Activated CD8-positive, alpha-beta memory T cell treated with anti-CD3 and anti-CD28 coated beads for 48 hours (primary cell): ENCODE data around the gene KLK6.

ENCODE experiments used
- DNase-seq, 3 experiments: peaks; one replicate each; pipeline ENCODE4 v3.0.0-alpha.2; 2020; ENCODE audit warnings: low read depth in 2 of 3, low spot score in 2 of 3

KLK6 gene

DNA sequence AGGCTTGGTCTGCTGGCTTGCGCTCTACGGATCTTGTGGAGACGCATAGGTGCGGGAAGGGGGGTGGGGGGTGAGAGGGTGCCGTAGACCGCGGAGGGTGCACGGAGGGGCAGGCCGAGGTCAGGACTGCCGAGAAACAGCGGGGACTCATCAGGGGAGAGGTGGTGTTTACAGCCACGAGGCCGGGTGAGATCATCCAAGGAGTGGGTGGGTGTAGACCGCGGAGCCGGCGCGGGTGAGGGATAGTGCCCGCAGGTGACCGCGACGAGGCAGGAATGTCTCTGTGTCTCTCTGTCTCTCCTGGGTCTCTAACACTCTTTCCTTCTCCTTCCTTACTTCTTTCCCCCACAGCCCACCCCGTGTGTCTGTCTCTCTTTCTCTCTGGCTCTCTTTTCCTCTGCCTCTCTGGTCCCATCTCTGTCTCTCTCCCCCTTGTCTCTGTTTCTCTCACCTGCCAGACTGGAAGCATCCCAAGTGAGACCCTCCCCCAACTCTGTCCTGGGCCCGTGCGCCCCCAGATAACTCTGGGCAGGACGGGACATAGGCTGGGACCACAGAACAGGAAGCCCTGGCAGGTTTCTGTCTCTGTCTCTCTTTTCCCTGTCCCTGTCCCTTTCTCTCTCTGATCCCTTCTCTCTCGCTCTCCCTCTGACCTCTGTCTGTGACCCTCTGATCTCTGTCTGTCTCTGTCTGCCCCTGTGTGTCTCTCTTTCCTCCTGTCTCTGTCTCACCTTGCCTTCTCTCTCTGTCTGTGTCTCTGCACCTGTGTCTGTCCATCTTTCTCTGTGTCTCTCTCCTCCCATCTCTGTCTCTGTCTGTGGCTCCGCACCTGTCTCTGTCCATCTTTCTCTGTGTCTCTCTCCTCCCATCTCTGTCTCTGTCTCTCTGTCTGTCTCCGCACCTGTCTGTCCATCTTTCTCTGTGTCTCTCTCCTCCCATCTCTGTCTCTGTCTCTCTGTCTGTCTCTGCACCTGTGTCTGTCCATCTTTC is 56.4 kb downstream of the KLK6 start:
- DNase-seq, result no peak

DNA sequence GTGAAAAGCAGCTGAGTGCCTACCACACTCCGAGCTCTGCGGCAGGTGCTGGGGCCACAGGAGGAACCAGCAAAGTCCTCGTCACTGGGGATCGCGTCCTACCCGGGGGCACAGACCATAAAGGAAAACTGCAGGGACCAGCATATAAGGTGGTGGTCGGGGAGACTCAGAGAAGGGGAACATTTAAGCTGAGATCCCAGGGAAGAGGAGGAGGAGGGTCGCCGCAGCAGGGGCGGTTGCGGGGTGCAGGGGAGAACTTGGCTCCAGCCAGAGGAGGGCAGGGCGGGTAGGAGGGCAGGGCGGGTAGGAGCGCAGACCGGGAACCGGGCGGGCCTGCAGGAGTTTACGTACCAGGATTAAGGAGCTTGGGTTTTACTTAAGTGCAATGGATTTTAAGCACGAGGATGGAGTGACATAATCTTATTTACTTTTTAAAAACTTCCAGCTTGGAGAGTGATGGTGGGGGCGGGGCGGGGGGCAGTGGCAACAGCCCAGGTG is 57.2 kb downstream of the KLK6 start:
- DNase-seq, result no peak

DNA sequence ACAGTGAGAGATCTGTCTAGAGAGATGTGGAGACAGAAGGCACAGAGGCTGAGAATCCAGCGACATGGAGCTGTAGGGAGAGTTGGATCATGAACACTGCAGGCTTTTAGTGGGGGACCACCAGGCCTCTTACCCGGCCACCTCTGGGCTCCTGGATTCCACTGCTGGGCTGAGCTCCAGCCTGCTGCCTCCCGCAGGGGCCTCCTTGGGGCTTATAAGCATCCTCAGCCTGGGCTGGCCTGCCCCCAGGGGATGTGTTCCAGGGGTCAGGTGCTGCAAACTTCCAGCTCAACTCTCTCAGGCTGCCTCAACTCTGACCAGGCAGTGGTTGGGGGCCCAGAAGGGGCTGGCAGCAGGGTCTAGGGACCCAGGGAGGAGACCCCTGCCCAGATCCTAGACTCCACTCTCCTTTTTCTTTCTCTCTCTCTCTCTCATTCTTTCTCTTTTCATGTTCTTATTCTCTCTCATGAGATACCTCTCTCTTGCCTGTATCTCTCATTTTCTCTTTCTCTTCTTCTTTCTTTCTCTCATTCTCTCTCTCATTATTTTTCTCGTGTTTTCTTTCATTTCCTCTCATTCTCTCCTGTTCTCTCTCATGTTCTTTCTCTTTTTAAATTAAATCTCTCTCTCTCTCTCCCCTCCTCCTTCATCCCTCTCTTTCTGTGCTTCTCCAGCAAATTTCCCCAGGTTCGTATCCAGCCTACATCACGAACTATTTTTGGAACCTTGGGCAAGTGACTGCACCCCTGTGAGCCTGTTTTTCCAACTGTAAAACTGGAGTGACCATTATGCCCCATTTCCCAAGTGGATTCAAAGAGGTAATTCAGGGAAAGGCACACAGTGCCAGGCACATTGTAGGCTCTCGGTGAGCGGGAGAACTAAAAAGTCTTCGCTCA is 57.9 kb downstream of the KLK6 start, which contains the start of gene KLK4:
Gene KLK4 (minus strand): TSS at position 190 of the 896 bp plus-strand sequence. CDS start 657 bp downstream, outside the sequence.
- DNase-seq, result no peak

DNA sequence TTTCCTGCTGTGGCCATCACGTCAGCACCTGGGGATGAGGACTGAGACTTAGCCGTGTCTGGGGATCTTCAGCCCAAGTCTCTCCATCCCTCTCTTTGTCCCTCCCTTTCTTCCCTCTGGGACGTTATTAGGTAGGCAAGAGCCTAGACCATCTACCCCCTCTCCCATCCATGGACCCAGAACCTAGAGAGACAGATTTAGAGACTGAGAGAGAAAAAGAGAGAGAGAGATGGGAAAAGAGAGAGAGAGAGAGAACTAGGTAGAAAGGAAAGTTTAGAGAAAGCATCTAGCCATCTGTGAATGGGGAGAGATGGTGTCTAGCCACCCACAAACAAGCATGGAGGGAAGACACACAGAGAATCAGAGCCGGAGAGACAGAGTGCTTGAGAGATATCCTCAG is 58.7 kb downstream of the KLK6 start:
- DNase-seq, result no peak

DNA sequence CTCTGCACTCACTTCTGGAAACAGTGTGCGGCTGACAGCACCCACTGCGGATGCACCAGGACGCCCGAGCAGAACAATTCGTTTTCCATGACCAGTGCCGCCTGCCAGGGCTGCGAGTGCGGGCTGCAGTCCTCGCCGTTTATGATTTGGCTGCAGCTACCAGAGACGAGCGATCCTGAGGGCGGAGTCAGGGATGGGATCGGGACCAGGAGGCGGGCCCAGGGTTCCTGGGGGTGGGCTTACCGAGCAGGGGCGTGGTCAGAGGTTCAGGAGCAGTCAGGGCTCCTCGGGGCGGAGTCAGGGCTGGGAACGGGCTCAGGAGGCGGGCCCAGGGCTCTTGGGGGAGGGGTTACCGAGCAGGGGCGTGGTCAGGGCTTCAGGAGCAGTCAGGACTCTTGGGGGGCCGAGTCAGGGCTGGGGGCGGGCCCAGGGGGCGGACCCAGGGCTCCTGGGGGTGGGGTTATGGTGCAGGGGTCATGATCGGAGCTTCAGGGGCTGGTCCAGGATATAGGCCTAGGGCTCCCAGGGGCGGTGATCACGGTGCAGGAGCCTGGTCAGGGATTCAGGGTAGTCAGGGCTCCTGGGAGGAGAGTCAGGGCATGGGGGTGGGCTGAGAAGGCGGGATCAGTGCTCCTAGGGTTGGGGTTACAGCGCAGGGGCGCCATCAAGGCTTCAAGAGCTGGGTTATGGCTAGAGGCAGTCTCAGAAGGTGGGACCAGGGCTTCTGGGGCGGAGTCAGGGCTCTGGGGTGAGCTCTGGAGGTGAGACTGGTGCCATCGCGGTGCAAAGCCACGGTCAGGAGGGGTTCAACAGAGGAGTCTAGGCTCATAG is 59.9 kb downstream of the KLK6 start:
- DNase-seq, result peak in 1 of 3 experiments; percentile 6
